Tibial nerve (tissue), 4 donors: ENCODE results near the gene PCDHGB4.

Experiments
- CTCF ChIP-seq, 5 experiments: fragments of 200-600 bp in 3 of 5; fragments of 450-650 bp in 2 of 5; sonication (generic) in 3 of 5; IDR thresholded peaks; one replicate each; pipeline ENCODE4 v1.5.1; 2016 to 2019; ENCODE audit warnings: antibody characterized with exemption in 5 of 5, mild to moderate bottlenecking in 3 of 5, moderate library complexity in 2 of 5
- EP300 ChIP-seq, 2 donors: sonication (generic); formaldehyde crosslinking; IDR thresholded peaks; one replicate each; pipeline ENCODE4 v1.6.1; 2017; ENCODE audit warnings: antibody characterized with exemption in 2 of 2, mild to moderate bottlenecking in 1 of 2

GRCh38 chr5:141356133-141356532 is 31.4 kb upstream of the PCDHGB4 start:
- TF ChIP-seq CTCF (IDR thresholded peaks at IDR 0.05) (no peak), EP300 (IDR thresholded peaks at IDR 0.05) (no peak)
